NAMALWA (cell line): ENCODE measurements around the gene CXCR2.
"Not testable (repeated sequence)": the region's sequence is repeated elsewhere in the genome, so short reads cannot be mapped to it uniquely, and the experiment has no call there.

Experiments
- DNase-seq: peaks from one replicate; pipeline ENCODE4 v3.0.0-alpha.2; 2015; ENCODE audit warnings: low spot score

Gene CXCR2

DNA sequence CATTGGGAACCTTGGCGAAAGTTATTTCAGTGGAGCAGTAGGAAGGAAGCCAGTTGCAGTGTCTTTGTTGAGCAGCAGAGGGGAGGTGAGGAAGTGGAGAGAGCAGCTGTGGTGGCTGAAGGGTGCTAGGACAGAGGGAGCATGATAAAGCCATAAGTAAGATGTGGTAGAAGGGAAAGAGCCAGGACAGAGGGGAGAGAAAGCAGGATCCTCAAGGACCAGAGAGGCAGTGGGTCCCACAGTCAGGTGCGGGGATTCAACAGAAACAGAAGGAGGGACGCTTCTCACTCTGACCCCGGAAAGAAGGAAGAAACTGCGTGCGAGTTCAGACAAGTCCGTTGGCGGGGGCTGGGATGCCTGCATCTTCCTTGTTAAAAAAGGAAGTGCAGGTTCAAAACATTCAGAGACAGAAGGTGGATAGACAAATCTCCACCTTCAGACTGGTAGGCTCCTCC, at the start of gene CXCR2:
Gene CXCR2, plus strand, starts transcription at position 403 of the 455 bp plus-strand sequence. CDS start 8,774 bp downstream, outside the sequence.
- DNase-seq = no peak

DNA sequence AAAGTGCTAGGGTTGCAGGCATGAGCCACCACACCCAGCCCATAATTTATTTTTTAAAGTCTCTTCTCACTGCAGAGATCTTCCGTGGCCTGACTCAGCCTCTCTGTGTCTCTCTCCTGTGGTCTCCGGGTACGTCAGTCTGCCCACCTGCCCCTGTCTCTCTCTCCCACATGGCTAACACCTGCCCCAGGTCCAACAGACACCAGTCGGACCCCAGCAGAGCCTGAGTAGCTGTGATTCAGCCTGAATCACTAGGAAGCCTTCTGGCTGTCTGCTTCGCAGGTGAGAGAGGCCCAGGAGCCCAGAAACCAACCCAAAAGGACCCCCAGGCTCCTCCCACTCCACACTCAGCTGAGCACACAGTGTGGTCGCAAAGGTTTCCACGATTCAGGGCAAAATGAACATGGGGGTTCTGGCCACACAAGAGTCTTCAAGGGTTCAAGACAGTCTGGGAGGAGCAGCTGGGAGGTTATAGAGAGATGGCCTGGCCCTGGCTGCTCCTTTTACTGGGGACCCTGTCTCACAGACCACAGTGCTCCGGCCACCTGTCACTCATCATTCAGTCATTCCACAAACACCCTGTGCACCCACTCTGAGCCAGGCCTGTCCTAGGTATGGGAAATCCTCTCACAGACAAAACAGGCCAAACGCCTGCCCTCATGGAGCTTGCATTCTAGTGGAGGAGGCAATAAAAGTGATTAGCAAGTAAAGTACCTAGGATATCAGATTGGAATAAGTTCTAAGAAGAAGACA, 48.2 kb upstream of the CXCR2 start:
- no peak for DNase-seq

DNA sequence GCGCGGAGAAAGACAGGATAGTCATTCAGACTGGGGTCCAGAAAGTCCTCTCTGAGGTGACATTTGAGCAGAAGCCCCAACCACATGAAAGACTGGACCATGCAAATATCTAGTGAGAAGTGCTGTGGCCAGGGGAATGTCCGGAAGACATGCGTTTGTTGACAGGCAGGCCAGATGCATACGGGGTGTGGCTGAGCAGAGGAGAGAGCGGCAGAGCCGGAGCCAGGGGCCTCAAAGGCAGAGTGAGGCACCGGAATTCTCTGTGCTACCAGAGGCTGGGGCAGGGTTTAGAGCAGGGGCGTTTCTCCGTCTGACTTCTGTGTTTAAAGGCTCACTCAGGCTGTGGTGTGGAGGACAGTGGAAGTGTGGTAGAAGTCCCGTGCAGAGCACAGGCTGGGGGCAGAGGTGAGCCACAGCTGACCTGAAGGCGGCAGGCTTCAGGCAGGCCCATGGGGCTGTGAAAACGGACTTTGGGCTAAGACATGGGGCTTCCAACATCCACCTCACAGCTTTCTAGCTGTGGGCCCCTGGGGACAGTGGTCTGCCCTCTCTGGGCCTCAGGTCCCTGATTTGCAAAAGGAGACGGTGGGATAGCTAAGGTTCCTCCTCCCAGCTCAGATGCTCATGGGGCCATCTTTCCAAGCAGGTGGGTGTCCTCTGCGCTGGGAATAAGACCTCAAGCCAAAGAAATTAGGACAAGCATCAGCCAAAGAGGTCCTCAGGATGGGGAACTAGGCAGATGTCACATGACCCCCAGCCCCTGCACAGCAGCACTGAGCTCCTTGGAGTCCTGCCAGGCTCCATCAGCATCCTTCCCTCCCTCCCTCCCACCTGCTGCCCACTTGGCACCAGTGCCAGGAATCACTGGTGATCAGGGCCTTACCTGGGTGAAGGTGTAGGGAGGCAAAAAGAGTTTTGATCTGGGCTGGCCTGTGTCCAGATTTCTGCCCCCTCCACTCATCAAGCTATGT, 45.6 kb upstream of the CXCR2 start:
- no peak for DNase-seq

DNA sequence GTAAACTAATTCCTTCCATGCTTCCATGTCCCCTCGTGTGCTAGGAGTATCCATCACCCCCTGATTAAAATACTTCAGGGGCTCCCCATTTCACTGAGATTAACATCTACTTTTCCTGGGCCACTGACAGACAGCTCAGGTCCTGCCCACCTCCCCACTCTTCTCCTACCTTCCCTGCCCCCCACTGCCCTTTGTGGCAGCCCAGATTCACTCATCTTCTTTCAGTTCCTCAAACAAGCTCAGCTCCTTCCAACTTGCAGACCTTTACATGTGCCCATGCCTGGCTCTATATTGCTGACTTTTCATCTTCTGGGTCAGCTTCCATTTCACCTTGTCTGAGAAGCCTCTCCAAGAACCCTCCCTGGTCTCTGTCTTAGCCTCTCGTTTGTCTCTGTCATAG, 44.8 kb upstream of the CXCR2 start:
- no peak for DNase-seq

DNA sequence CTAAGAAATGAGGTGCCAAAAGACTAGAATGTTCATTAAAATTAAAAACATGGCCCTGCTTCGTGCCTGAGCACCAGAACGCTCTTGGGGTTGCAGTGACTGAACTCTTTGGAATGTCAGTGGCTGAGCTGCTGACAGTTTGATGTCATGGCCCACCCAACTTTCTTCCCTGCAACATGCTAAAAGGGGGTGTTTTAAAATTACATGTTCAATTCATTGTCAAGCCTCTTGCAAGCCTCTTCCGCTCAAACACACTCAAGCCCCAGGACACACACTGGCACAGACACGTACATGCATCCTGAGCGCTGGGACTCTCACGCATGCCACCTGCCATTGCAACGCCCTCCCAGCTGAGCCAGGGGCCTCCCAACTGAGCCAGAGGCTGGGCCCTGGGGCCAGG, 44.1 kb upstream of the CXCR2 start:
- no peak for DNase-seq

DNA sequence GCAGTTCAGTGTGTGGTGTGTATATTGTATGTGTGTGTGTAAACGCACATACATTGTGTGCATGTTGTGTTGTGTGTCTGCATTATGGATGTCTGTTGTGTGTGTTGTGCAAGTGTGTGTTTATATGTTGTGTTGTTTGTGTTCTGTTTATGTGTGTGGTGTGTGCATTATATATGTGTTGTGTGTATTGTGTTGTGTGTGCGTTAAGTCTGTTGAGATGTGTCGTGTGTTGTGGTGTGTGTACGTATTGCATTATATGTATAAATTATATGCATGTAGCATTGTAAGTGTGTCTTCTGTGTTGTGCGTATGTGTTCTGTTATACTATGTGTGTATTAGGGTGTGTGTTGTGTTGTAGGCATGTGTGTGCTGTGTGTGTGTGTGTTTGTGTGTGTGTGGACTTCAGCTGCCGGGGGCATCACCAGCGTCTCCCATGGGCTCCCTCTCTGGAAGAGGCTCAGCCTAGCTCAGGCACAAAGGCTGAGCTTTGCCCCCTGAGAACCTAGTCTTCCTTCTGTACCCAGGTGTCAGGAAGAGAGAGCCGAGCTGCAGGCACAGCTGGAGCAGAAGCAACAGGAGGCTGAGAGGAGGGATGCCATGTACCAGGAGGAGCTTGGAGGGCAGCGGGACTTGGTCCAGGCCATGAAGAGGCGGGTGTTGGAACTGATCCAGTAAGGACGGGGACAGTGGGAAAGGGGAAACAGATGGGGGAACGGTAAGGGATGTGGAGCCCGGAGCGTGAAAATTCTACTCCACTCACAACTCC, 43.1 kb upstream of the CXCR2 start:
- no peak for DNase-seq

DNA sequence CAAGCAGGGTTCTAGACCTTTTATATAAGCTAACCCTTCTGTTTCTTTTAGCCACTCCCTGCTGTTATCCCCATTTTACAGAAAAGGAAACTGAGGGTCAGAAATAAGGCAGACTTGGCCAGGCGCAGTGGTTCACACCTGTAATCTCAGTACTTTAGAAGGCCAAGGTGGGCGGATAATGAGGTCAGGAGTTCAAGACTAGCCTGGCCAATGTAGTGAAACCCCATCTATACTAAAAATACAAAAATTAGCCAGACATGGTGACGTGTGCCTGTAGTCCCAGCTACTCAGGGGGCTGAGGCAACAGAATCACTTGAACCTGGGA, 42.5 kb upstream of the CXCR2 start:
- no peak for DNase-seq

DNA sequence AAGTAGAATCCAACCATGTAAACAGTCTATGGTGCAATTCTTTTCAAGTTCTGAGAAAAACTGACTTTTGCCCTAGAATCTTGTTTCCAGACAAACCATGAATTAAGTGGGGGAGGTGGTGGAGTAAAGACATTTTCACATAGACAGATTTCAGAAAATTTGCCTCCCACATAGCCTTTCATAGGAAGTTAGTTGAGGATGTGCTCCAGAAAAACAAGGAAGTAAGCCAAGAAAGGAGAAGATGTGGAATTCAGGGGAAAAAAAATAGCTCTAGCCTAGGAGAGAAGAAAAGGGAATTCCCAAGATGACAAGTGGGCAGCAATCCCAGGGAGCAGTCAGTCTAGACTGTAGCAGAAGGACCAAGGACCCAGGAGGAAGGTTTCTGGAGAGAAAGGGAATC, 39.4 kb upstream of the CXCR2 start:
- DNase-seq = no peak

DNA sequence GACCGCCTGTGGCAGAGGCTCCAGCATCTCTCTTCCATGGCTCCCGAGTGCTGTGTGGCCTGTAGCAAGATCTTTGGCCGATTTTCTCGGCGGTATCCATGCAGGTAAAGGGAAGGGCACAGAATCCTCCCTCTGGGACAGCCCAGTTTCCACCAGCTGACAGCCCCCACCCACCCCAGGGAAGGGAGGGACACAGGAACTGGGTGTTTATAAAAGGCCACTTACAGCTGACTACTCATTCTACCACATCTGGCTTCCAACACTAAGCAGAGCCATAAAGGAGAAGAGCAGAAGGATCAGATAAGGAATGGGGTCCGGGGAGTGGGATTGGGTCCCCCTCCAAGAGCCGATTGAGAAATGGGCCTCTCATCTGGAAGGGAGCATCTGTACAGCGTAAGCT, 36.6 kb upstream of the CXCR2 start:
- DNase-seq = no peak

DNA sequence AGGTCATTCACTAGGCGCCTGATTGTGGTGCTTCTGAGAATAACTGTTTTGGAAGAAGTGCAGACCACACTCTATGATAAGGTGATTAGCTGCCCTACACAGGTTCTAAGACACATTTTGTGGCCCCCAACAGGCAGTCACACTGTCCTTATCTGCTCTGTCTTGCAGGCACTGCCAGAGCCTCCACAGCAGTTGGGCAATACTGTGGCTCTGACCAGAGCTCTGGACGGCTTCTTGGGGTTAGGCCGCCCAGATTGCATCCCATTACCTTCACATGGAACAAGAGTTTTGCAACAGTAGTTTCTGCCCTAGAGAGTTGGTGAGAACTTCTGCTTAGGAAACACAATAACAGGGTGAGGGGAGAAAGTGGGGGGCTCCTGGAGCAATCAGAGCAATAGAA, 34.1 kb upstream of the CXCR2 start:
- DNase-seq = no peak

DNA sequence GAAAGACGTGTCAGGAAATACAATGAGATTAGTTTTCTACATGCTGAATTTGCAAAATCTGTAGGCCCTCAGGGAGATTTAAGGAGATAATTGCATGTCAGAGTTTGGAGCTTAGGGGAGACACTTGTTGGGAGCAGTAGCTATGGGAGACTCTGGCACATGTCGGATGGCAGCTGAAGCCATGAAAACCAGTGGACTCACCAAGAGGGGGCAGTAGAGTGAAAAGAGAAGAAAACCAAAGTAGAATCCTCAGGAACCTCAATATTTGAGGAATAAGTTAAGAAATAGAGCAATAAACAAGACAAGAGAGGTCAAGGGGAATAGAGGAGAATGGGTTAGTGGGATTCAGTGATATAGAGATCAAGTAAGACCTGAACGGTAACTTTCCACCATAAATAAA, 31.9 kb upstream of the CXCR2 start:
- no peak for DNase-seq

DNA sequence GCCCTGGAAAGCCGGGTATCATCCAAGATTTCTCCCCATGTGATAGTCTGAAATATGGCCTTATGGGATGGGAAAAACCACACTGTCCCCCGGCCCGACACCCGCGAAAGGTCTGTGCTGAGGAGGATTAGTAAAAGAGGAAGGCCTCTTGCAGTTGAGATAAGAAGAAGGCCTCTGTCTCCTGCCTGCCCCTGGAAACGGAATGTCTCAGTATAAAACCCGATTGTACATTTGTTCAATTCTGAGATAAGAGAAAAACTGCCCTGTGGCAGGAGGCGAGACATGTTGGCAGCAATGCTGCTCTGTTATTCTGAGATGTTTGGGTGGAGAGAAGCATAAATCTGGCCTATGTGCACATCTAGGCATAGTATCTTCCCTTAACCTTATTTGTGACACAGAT, 30.0 kb upstream of the CXCR2 start:
- DNase-seq = no peak

DNA sequence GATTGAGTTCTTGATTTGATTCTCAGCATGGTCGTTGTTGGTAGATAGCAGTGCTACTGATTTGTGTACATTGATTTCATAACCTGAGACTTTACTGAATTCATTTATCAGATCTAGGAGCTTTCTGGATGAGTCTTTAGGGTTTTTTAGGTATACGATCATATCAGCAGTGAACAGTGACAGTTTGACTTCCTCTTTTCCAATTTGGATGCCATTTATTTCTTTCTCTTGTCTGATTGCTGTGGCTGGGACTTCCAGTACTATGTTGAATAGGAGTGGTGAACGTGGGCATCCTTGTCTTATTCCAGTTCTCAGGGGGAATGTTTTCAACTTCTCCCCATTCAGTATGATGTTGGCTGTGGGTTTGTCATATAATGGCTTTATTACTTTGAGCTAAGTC, 27.9 kb upstream of the CXCR2 start:
- no peak for DNase-seq

DNA sequence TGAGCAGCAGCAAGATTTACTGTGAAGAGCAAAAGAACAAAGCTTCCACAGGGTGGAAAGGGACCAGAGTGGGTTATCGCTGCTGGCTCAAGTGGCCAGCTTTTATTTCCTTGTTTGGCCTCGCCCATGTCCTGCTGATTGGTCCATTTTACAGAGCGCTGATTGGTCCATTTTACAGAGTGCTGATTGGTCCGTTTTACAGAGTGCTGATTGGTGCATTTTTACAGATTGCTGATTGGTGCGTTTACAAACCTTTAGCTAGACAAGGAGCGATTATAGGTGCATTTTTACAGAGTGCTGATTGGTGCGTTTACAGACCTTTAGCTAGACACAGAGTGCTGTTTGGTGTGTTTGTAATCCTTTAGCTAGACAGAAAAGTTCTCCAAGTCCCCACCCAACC, 17.0 kb upstream of the CXCR2 start:
- not testable (repeated sequence) for DNase-seq

DNA sequence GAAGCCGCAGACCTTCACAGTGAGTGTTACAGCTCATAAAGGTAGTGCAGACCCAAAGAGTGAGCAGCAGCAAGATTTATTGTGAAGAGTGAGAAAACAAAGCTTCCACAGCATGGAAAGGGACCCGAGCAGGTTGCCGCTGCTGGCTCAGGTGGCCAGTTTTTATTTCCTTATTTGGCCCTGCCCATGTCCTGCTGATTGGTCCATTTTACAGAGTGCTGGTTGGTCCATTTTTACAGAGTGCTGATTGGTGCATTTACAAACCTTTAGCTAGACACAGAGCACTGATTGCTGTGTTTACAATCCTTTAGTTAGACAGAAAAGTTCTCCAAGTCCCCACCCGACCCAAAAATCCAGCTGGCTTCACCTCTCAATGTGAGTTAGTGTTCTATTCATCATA, 4.0 kb upstream of the CXCR2 start:
- DNase-seq = not testable (repeated sequence)

DNA sequence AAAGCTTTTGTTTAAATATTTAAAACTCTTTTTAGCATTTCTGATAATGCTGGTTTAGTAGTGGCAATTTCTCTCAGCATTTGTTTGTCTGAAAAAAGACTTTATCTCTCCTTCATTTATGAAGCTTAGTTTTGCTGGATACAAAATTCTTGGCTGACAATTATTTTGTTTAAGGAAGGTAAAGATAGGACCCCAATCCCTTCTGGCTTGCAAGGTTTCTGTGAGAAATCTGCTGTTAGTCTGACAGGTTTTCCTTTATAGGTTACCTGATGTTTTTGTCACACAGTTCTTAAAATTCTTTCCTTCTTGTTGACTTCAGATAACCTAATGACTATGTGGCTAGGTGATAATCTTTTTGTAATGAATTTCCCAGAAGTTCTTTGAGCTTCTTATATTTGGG, 3.5 kb upstream of the CXCR2 start:
- not testable (repeated sequence) for DNase-seq

DNA sequence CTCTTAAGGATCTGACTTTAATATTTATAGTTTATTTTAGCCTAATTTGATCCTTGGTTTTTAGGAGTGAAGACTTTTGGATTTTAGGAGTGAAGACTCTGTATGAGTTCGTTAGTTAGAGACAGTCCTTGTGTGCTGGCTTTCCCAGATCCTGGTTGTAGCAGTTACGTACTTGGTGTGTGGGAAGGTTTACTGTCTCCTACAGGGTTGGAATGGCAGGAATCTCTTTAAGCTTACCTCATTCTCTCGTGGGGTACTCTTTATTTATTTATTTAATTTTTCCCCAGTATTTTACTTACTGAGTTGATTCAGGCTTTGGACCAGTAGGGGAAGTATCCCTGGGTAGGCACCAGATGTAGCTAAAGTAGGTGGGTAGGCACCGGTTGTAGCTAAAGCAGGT, 1.8 kb upstream of the CXCR2 start:
- DNase-seq = no peak

DNA sequence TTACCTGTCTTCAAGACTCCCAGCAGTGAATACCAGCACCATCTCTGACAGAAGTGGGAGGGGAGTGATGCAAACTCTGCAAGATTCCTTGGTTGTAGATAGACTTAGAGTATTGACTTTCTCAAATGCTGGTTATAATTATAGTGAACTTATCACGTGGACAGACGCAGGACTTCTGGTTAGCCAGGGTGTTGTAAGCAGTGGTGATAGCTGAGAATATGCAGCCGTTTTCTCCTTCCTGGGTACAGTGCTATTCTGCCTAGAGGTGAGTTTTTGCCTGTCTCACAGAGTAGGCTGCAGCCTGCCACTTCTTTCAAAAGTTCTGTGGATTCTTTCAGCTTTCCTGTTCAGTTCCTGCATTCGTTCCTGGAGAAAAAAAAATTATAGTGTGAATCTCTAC, 733 bp upstream of the CXCR2 start:
- DNase-seq = no peak

DNA sequence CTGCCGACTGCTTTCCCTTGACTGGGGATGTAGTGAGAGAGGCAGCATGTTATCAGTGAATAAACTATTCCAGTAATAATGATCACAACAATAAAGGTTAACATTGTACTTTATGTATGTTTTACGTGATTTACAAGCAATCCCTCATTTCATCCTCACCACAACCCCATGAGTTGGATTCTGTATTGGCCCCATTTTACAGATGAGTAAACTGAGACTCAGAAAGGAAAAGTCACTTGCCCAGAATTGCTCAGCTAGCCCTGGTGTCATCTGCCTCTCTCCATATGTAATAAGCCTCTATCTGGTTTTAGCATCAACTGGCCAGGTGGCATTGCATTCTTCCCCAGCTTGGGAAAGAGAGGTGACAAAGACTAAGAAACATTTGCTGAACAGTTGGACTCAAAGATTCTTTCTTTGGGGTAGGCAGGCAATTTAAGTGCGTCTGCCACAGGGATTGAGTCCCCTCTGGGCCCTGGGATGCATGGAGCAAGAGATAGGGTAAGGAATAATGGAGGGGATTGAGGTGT, 2.2 kb downstream of the CXCR2 start:
- DNase-seq = no peak

DNA sequence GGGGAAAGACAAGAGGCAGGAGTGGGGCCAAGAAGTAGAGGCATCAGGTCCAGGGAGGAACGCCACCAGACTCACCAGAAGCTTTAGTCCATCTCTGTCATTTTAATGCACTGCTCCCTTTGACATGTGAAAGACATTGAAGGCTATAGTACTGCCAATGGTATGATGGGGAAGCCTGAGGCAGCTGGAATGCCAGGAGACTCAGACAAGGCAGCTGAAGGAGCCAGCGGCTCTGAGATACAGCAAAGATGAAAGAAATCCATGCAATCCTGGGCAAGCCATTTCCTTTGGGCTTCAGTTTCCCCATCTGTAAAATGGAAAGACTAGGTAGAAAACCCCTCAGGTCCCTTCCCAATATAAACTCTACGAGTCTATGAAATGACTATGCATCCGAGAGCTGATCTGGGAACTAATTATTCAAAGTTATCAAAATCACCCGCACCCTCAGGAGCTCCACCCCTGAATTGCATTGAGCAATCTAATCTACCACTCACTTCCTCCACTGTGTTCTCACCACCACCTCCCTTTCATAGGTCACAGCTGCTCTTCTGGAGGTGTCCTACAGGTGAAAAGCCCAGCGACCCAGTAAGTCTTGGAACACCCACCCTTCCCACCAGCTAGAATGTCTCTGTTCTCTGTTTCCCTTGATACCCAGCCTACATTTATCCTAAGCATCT, 3.1 kb downstream of the CXCR2 start:
- no peak for DNase-seq

DNA sequence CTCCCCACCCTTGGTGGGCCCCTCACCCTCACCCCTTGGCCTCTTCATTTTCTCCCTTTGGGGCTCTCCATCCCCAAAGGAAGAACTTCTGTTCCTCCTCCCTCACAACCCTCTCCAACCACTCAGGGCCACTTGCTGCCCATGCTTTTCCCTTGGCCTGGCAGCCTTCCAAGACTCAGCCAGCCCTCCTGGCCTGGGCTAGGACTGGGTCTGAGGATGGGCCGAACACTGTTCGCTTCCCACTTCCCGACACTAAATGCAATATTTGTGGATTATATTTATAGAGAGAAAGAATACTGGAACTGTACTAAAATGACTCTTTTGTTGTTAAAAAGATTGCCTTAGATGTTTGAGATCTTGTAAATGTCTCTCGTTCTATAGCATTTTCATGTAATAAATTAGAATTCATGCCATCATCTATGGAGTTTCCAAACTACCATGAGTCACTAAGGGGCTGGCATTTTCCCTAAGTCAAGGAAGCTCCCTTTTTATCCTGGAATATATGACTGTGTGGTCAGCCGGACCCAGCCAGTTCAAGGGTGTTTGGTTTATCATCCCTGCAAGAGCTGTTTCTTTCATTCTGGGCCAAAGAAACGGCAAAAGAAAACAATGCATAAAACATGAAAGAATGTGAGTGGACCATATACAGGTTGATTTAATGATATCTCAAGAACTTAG, 3.8 kb downstream of the CXCR2 start:
- no peak for DNase-seq
